ENCODE results near the gene CAP2.

Gene CAP2

DNA sequence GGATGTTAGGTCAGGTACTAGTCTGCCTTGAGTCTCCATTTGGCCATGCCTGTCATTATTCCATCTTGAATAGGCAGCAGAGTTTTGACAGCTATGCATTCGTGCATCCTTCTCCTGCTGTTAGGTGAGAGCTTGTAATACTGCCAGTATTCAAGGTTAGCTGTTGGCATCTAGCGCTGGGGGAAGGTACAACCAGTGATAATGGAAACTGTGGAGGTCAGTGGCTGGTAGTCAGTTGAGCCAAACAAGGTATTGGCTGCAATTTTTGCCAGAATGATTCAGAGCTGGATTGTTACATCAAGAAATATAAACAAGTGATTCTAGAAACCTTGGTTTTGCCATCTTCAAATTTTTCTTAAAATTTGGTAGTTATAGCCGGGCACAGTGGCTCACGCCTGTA lies 213.2 kb downstream of the CAP2 start:
- TF ChIP-seq, protein P1, sequence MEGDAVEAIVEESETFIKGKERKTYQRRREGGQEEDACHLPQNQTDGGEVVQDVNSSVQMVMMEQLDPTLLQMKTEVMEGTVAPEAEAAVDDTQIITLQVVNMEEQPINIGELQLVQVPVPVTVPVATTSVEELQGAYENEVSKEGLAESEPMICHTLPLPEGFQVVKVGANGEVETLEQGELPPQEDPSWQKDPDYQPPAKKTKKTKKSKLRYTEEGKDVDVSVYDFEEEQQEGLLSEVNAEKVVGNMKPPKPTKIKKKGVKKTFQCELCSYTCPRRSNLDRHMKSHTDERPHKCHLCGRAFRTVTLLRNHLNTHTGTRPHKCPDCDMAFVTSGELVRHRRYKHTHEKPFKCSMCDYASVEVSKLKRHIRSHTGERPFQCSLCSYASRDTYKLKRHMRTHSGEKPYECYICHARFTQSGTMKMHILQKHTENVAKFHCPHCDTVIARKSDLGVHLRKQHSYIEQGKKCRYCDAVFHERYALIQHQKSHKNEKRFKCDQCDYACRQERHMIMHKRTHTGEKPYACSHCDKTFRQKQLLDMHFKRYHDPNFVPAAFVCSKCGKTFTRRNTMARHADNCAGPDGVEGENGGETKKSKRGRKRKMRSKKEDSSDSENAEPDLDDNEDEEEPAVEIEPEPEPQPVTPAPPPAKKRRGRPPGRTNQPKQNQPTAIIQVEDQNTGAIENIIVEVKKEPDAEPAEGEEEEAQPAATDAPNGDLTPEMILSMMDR (IDR thresholded peaks at IDR 0.05; ENCODE audit: low read depth, low read length) = no peak
- H3K4me3 ChIP-seq (replicated peaks in 1 of 2; ENCODE audit: low read depth in 2 of 2, low read length in 2 of 2) = no peak overlapping the region
- no peak for DNase-seq (ENCODE audit: low read depth in 2 of 2)
